ENCODE results near the gene PAPPA.

PAPPA gene

DNA sequence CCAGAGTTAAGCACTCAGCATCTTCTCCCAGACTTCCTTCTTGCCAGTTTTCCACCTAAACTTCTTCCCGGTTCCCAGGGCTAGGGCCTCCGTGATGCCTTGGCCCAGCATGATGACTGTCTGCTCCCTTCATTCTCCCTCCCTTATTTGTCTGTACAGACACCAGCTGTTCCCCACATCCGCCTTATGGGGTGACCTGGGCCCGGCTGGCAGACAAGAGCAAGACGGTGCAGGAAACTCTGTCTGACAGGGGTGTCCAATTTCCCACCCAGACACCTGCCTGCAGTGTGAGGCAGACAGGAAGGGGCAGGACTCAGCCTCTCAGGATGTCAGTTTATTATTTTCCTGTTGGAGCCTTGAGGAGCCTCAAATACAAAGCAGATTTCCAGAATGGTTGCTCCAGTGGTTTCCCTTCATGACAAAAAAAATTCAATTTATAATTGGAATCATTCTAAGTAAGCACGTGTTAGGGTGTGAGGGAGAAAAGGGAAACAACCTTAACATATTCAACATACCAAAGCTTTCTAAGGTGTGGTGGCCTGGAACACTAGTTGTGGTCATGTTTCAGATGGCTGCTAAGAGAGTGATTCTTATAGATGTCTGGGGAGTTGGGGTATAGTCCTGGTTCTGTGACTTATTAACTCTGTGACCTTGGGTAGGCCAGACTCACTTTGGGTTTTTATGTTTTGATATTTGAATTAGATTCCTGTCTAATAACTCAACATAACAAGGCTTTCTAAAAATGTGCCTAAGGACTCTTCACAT, 234.5 kb downstream of the PAPPA start:
- no peak for DNase-seq (ENCODE audit: low spot score)

DNA sequence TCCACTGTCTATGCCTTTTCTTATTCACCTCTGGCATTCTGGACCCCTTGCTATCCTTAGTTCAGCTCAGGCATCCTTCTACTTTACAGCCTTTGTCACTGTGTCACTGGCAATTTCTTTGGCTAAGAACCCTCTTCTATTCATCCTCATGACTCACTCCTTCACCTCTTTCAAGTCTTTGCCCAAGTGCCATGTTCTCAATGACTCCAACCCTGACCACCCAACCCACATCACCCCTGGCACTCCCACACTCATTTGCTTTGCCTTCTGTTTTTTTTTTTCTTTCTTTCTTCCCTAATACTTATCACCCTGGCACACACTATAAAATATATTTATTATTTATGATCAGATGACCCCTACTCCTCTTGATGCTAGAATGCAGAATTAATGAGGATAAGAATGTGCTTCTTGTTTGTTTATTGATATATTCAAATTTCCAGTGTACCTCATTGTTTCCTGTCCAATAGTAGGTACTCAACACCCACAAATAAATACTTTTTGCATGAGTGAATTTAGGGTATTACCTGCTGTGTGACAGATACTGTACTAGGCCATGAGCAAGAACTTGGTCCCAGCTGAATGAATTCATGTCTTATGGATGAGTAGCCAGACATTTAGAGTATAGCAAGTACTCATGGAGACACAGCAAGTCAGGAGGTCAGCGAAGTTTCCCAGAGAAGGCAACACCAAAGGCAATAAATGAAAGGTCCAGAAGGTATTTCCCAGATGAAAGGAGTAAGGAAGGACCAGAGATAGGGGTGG, 236.1 kb downstream of the PAPPA start:
- no peak for DNase-seq (ENCODE audit: low spot score)

DNA sequence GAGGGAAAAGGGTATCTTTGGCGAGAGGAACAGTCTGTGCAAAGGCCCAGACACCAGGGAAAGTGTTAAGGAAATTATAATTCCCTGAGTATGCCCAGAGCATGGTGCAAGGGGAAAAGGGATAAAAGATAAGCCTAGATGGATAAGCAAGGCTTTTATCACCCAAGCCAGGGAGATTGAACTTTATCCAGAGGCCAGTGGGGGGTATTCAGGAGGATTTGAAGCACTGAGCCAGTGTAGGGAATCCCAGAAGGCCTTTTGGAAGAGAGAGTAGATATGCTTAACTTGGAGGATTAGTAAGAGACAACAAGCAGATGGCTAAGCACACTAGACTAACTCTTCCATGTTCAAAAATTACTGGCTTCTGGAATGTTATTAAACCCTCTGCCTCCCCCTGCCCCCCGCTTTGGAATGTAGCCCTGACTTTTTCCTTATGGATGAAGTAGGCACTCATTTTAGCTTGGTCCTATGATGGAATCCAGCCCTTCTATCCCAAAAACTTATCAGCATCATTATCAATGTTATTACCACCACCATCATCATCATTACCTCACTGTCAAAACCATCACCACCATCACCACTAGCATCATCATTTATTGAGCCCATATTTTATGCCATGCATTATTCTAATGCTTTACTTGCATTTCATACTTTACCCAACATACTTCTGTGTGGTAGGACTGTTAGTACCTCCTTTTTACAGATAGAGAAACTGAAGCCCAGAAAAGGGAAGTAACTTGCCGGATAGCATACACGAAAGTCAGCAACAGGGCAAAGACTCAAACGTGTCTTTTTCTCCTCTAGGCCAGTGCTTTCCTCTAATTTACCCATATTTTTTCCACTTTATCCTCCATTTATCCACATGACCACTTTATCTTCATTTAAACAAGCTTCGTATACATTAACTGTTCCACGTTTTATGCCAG, 237.0 kb downstream of the PAPPA start:
- no peak for DNase-seq (ENCODE audit: low spot score)

DNA sequence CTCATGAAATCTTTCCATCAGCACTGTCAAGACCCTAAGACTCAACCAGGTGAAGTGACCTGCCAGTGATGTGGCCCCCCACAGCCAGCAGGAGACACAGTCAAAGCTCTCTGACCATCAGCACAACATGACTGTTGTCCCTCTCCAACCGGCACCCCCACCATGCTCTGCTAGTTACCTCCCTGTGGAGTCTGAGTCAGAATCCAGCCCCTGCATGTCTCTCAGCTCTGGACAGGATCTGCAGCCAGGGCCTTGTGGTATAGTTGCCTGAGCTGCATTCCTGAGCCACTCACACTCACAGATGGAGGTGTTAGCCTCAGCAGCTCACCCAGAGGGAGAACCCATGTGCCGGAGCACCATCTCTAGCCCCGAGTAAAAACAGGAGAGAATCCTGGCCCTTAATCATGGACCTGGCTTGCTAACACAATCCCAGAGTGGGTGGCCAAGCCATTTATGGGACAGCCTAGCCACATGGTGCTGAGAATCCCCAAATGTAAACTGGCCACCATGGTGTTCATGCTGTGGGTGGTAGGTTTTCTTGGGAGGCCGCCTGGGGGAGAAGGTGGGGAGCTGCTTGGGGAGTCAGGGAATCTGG, 237.8 kb downstream of the PAPPA start:
- DNase-seq (ENCODE audit: low spot score) = no peak

DNA sequence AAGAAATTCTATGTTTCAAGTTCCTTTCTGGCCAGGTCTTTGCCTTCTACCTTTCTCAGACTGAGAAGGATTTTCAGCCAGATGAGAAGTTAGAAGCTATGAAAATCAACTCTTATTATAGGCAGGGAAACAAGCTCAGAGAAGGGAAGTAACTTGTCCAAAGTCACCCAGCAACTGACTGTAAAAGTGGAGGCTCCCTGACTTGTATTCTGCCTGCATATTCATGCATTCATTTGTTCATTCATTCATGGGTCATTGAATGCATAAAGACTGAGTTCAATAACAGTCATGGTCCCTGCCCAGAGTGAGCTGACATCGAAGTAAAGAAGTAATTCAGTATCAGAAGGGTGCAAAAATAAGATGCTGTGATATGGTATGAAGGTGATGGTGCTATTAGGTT, 239.6 kb downstream of the PAPPA start:
- DNase-seq (ENCODE audit: low spot score) = no peak

DNA sequence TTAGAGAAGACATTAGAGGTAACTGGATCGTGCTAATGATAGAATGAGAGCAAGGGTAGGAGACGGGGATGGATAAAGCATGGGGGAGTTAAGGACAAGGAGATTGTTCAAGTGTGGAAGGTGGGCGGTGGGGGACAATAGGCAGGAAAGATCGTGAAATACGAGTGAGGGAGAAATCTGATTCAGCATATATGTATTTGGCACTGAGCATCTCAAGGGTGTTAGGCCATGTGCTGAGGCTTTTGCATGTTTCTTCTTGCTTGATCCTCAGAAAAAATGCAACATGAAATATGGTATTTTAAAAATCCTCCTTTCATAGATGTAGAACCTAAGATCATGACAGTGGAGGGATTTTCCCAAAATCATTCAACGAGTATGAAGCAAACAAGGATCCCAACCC, 240.5 kb downstream of the PAPPA start:
- no peak for DNase-seq (ENCODE audit: low spot score)

DNA sequence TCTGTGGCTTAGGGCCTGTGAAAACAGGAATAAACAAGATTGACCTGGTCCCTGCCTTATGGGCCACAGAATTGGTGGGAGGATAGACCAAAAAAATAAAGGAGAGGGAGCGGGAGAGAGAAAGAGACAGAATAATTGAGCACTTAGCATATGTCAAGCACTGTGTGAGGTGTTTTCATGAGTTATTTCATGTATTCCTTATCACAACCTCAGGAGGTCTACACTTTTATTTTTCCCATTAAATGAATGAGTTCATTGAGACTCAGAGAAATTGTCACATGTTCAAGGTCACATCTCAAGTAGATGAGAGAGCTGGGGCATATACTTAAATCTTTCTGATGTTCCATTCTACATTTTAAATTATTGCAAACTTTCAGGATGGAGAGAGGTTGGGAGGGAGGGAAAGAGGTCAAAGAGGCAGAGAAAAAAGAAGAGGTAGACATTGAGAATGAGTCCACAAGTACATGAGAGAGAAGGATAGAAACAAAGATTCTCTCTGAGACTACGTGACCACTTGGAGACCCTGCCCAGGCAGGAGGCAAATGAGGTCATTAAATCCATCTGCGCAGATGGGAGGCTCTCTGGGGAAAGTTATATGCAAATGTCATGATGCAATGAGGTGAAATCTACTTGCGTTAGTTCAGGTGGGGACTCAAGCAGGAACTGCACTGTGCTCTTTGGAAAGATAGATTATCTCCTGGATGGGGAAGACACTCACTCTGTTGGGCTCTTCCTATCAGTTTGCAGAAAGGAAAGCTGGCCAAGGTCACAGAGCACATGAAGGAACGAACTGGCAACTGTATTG, 241.5 kb downstream of the PAPPA start:
- DNase-seq (ENCODE audit: low spot score) = no peak

DNA sequence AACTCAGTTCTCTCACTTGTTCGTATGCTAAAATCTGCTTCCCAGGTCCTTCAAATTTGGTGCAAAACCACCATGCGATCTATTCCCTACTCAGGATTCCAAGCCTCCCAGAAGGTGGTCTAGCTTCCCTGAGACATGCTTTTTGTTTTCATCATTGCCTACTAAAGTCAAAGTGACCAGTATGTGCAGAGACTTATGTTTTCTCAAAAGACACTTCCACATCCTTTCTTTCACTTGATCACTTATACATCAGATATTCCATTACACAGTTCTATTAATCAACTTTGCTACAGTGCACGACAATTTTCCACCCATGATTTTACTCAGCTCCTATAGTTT, 242.1 kb downstream of the PAPPA start:
- no peak for DNase-seq (ENCODE audit: low spot score)

DNA sequence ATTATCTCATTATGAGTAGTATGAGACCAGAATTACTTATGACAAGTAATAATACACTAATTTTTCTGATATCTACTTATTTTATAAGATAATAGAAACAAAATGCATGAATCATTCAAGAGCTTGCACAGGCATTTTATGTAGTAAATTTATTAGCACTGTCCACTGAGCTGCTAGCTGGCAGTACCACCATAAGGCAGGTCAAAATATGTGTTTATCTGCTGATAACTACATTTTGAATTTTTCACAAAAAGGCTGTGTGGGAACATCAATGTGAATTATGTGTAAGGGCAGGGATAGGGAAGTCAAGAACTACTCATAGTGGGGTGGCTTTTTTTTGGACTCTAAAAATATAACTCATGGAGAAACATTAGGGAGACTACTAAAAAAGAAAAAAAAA, 249.6 kb downstream of the PAPPA start:
- no peak for DNase-seq (ENCODE audit: low spot score)

DNA sequence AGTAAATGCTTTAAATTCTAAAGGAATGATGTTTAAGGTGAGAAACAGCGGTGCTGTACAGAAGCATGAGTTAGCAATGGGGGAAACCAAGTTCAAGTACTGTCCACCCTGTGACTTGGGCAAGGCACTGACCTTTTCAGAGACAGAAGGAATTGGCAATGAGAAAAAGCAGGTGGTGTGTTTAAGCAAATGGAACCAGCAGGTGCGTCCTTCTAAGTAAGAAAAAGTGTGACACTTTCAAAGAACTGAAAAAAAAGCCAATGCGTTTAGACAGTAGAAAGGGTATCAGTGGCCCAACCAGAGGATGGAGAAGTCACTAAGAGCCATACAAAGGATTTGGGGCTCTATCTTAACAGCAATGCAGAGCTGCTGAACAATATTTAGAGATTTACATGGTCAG, 250.6 kb downstream of the PAPPA start:
- no peak for DNase-seq (ENCODE audit: low spot score)

DNA sequence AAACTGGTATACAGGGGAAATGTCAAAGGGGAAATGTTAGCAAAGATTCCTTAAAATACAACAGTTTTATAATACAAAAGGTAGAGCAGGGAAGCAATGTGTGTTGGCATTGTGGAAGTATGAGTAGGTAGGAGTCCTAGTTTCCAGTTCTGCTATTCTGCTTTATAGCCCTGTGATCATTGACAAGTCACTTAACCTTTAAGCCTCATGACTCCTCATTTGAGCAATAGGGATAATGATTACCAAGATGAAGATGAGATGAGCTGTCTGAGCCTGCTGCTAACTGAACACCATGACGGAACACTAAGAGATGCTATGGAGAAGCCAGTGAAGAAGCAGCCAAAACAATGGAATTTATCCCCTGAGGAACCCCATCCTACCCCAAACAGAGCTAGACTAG, 251.7 kb downstream of the PAPPA start:
- DNase-seq (ENCODE audit: low spot score) = no peak

DNA sequence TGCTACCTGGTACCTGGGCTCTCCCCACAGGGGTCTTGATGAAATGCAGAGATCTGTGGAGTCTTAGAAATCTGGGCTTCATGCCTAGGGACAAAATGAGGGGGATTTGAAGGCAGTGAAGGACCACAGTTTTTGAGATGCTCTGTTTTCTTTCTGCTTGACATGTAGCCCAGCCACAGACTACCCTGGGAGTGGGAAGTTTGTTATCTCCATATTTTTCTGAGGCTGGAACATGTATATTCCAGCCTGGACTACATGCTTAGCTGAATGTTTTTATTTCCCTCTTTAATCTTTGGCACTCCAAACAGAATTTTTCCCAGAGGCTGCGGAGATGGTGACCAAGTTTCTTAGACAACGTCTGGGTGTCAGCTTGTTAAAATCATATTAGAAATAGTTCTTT, 252.9 kb downstream of the PAPPA start:
- DNase-seq (ENCODE audit: low spot score) = no peak

DNA sequence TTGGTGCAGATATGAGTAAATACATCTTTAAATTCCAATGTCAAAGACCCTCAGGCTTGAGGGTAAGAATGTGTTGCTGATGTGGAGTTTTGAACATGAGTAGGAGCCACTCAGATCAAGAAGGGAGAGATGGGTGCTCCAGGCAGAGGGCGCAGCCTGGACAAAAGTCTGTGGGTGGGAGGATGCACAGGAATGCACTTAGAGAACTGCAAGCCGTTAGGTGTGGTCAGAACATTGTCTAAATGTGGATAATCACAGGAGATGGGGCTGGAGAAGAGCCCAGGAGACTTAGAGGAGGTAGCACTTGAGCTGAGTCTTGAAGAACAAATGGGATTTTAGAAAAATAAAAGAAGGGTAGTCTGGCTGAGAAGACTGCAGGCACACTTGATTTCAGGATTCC, 255.5 kb downstream of the PAPPA start:
- no peak for DNase-seq (ENCODE audit: low spot score)

DNA sequence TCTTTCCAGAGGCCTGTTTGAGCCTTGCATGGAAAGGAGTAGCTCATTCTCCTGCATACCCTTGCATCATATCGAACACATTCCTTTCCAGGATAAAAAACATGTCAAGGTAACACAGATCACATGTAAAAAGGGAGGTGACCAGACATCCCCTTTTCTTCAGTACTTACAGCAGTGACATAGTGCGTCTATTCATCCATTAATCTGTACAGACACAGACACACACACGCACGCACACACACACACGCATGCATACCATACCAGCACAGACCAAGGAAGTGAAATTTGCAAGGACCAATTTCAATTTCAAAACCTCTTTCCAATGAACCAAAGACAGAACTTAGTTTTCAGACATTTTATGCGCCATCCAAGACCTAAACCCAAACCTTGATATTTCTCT, 256.0 kb downstream of the PAPPA start:
- no peak for DNase-seq (ENCODE audit: low spot score)

DNA sequence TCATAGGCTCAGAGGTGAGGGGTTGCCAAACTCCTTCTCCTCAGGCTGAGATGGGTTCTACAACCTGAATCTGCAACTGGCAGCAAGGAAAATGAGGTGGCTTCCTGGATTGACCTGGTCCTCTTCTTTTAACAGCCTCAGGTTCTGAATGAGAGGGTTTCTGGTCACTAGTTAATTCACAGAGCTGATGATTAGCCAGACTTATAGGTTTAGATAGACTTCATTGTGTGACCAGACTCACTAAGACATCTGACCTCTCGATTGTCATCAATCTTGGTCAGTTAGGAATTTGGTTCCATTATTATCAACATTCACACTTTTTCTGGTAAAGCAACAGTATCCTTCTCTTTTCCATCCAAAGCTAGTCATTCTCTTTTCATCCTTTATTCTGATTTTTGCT, 257.9 kb downstream of the PAPPA start:
- no peak for DNase-seq (ENCODE audit: low spot score)

DNA sequence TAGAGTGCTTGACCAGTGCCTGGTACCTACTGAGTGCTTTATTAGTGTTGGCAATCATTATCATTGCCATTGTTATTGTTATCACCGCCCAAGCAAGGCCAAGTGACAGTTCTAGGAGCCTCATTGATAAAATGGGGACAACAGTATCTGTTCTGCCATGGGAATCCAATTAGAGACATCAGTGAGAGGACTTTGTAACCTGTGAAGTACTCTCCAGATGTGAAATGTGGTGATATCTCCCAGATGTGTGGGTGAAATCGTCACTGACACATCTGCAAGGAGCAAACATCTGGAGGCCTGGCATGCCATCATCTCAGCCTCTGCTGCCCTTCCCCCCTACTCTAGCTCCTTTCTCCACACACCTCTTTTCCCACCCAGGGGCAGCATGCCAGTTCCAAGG, 260.8 kb downstream of the PAPPA start:
- no peak for DNase-seq (ENCODE audit: low spot score)

DNA sequence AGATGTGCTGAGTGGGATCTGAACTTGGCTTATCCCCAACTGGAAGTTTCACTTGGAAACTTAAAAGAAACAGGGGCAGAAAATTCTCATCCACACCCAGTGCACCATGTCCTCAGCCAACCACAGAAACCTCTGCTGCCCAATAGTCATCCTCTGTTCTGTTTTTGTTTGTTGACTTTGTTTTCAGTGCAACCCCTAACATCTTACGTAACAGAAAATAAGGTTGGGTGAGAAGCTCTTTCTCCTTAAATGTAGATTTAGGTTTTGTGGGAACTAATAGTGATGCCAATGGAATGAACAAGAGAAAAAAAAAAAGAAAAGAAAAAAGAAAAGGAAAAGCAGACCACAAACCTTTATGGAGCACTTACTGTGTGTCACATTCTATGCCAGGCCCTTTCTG, 262.8 kb downstream of the PAPPA start:
- DNase-seq (ENCODE audit: low spot score) = no peak

DNA sequence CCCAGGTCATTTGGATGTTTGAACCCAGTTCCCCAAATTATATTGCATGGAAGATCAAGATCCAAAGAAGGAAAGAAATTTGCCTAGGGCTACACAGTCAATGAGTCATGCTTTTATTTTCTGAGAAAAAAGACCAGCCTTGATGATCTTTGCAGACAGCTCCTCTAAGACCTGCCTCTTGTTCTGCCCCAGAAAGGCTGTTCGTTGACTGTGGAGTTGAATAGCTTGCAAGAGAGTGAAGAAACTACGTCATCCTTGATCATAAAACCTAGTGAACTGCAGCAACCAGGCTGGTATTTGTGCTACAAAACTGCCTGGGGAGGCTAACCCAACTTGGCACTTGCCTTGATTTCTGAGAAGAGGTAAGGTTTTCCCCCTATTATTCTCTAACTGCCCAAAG, 263.9 kb downstream of the PAPPA start:
- DNase-seq (ENCODE audit: low spot score) = no peak

DNA sequence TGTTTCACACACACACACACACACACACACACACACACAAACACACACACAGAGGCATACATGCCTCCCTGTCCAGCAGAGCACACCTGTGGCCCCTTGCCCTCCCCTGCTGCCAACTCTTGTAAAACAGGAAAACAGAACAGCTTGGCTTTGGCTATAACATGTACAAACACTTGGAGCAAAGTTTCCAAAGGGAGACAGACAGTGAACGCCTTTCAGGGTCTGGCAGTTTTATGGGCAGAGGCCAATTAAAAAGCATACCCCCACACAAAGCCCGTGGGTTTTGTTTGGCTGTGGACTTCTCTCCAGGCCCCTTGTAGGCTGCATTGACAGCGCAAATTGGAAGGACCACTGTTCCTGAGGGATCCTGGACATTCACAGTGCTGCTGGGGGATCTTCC, 265.6 kb downstream of the PAPPA start:
- no peak for DNase-seq (ENCODE audit: low spot score)

DNA sequence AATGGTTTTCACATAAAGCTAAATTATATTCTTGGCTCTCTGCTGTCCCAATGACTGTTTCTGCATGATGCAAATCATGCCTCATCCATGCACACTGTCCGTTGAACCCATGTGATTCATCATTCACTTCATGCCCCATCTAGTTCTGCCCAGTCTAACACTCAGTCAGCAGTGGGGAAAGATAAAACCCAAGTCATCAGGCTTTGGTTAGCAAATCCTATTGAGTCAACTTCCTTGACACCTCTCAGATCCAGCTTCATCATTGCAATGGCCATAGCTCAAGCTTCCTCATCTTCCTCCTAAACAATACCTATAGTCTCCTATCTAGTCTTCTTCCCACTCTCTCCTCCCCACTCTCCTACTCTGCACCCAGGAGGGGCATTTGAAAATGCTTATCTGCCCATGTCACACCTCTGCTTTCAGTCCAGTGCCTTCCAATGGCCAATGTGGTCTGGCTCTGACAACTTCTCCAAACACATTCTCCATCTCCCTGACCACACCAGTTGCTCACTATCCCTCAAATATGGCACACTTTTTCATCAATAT, 267.5 kb downstream of the PAPPA start:
- DNase-seq (ENCODE audit: low spot score) = no peak
